CD14-positive monocyte (primary cell): ENCODE measurements around the gene SMAD3. TPM values are rescaled to one million over a fixed set of nuclear protein-coding genes. Genes with fewer than 3 reads are reported as not detected.

Experiments
- DNase-seq, 3 donors: peaks; one replicate each; pipeline ENCODE4 v3.0.0-alpha.2; 2011 to 2022
- H2AFZ ChIP-seq: 2 replicates; pipeline ENCODE4 v1.6.0; 2012; ENCODE audit warnings: mild to moderate bottlenecking, low read depth, low read length, inconsistent platforms; ENCODE audit not compliant: insufficient read depth, poor library complexity, severe bottlenecking
- H3K27ac ChIP-seq, 2 donors: 1 replicate in 1 of 2; 2 replicates in 1 of 2; pipeline ENCODE4 v1.5.1; 2012 to 2013; ENCODE audit warnings: low read length in 2 of 2, control low read depth in 1 of 2, inconsistent platforms in 1 of 2, low read depth in 1 of 2, mild to moderate bottlenecking in 1 of 2
- H3K27me3 ChIP-seq, 2 donors: one replicate each; pipeline versions ENCODE4 v1.6.0 to v1.6.1; 2011 to 2013; ENCODE audit warnings: low read length in 2 of 2; ENCODE audit not compliant: control insufficient read depth in 2 of 2, insufficient read depth in 2 of 2
- H3K36me3 ChIP-seq, 2 donors: replicated peaks in 1 of 2; 1 replicate in 1 of 2; 2 replicates in 1 of 2; pipeline versions ENCODE4 v1.5.1 to v1.6.1; 2012 to 2013; ENCODE audit warnings: low read length in 2 of 2, control low read depth in 1 of 2, inconsistent platforms in 1 of 2, mild to moderate bottlenecking in 1 of 2; ENCODE audit not compliant: insufficient read depth in 2 of 2, control insufficient read depth in 1 of 2
- H3K4me1 ChIP-seq, 2 donors: 1 replicate in 1 of 2; 2 replicates in 1 of 2; pipeline versions ENCODE4 v1.5.1 to v1.6.1; 2012 to 2013; ENCODE audit warnings: low read length in 2 of 2, control low read depth in 1 of 2, inconsistent platforms in 1 of 2, mild to moderate bottlenecking in 1 of 2, moderate library complexity in 1 of 2; ENCODE audit not compliant: insufficient read depth in 2 of 2, control insufficient read depth in 1 of 2
- H3K4me2 ChIP-seq: replicated peaks from 2 replicates; pipeline ENCODE3; 2012; ENCODE audit warnings: low read length, moderate library complexity, mild to moderate bottlenecking; ENCODE audit not compliant: poor library complexity, severe bottlenecking; ENCODE audit errors: extremely low read depth
- H3K4me3 ChIP-seq, 3 experiments: fragments of 200-600 bp in 1 of 3; sonication (generic) in 1 of 3; replicated peaks in 1 of 3; 1 replicate in 2 of 3; 2 replicates in 1 of 3; pipeline ENCODE4 v1.5.1; 2011 to 2013; ENCODE audit warnings: low read length in 3 of 3, mild to moderate bottlenecking in 3 of 3, control low read depth in 2 of 3, low read depth in 2 of 3, inconsistent platforms in 1 of 3, moderate library complexity in 1 of 3
- H3K79me2 ChIP-seq: 2 replicates; pipeline ENCODE4 v1.6.0; 2012; ENCODE audit warnings: mild to moderate bottlenecking, control low read depth, inconsistent platforms, low read length, moderate library complexity; ENCODE audit not compliant: insufficient read depth
- H3K9ac ChIP-seq: 2 replicates; pipeline ENCODE4 v1.6.0; 2017; ENCODE audit warnings: low read length, mild to moderate bottlenecking; ENCODE audit not compliant: insufficient read depth, poor library complexity, severe bottlenecking
- H3K9me3 ChIP-seq, 2 donors: replicated peaks in 1 of 2; 1 replicate in 1 of 2; 2 replicates in 1 of 2; pipeline versions ENCODE4 v1.5.1 to v1.6.1; 2012 to 2013; ENCODE audit warnings: low read length in 2 of 2, control low read depth in 1 of 2; ENCODE audit not compliant: control insufficient read depth in 1 of 2, insufficient read depth in 1 of 2
- H4K20me1 ChIP-seq: 2 replicates; pipeline ENCODE4 v1.6.0; 2012; ENCODE audit warnings: mild to moderate bottlenecking, low read length, control low read depth, moderate library complexity; ENCODE audit not compliant: insufficient read depth
- H3K27ac Mint-ChIP-seq, 7 donors: one replicate each; pipeline ENCODE4 v1.8.0; 2020; ENCODE audit warnings: mild to moderate bottlenecking in 7 of 7, mixed read lengths in 7 of 7, moderate library complexity in 6 of 7, inconsistent platforms in 2 of 7
- H3K27me3 Mint-ChIP-seq, 3 donors: one replicate each; pipeline ENCODE4 v1.8.0; 2021 to 2022; ENCODE audit warnings: low read depth in 3 of 3, mild to moderate bottlenecking in 3 of 3, mixed read lengths in 3 of 3, moderate library complexity in 3 of 3, inconsistent platforms in 1 of 3
- H3K36me3 Mint-ChIP-seq, 2 donors: one replicate each; pipeline ENCODE4 v1.8.0; 2020; ENCODE audit warnings: mixed read lengths in 2 of 2, inconsistent platforms in 1 of 2, mild to moderate bottlenecking in 1 of 2
- H3K4me1 Mint-ChIP-seq: one replicate; pipeline ENCODE4 v1.8.0; 2020; ENCODE audit warnings: mild to moderate bottlenecking, mixed read lengths
- H3K4me3 Mint-ChIP-seq, 2 donors: one replicate each; pipeline ENCODE4 v1.8.0; 2020; ENCODE audit warnings: mild to moderate bottlenecking in 2 of 2, mixed read lengths in 2 of 2, moderate library complexity in 1 of 2
- H3K9me3 Mint-ChIP-seq, 7 donors: one replicate each; pipeline ENCODE4 v1.8.0; 2020 to 2022; ENCODE audit warnings: mixed read lengths in 7 of 7, mild to moderate bottlenecking in 6 of 7, moderate library complexity in 6 of 7, inconsistent platforms in 2 of 7
- CTCF ChIP-seq: fragments of 200-600 bp; IDR thresholded peaks from one replicate; pipeline ENCODE4 v1.8.0; 2022; ENCODE audit warnings: antibody characterized with exemption, mild to moderate bottlenecking
- WGBS: methylation state at CpG from one replicate; pipeline ENCODE4 v1.1.5; 2013; ENCODE audit warnings: missing lambda C conversion rate; ENCODE audit not compliant: insufficient coverage; 5-methylcytosine and 5-hydroxymethylcytosine counted together
- intact Hi-C, 2 donors: fragments of 100-400 bp; cut with micrococcal nuclease; formaldehyde crosslinking; loops; one replicate each; pipeline versions ENCODE4 v1.15.0 to v1.15.1; 2023
- polyA plus RNA-seq, 3 donors: library from polyadenylated mRNA; depleted of rRNA in 1 of 3; unstranded in 2 of 3; stranded (reverse) in 1 of 3; fragments of 300-500 nt in 2 of 3; fragments of >200 nt in 1 of 3; fragmentation: Illumina TruSeq in 2 of 3; gene quantifications; 1 replicate in 2 of 3; 2 replicates in 1 of 3; pipeline ENCODE4 v1.2.3, GENCODE V29; 2012 to 2021

The SMAD3 gene
- polyA plus RNA-seq, 3 donors = 4.4 to 41.7 (median 5.4) TPM

DNA sequence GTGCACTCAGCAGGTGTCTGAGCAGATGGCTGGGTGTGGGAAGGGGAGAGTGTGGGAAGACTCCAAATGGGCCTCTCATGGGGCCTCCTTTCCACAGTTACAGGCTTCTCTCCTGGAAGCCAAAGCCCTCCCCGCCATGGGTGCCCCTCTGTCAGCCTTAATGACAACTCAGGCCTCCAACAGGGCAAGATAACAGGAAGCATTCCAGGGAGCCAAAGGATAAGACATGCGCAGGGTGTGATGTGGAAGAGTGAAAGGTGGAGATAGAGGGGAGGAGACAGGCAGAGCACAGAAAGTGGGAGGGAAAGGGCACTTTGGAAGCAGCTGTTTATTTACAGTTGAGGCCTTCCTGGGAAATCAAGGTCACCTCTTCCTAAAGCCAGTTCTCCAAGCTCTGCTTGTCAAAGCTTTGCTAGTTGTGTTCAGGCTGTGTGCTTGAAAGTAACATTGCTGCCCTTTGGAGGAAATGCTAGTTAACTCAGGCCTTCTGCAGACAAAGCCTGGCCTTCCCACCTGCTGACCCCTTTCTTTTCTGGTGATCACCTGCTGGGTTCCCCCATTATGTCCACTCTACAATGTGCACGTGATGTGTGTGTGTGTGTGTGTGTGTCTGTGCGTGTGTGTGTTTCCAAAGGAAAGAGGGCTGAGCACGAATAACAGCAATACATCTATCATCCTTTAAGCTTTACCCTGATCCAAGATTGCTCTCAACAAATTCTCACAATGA, 35.2 kb upstream of the SMAD3 start:
- H3K4me3 Mint-ChIP-seq = no peak overlapping the region
- Histone ChIP-seq H3K36me3 (no peaks in the 10 kb centered on the region), H3K27me3 (peaks cover 0 to 20% of the 10 kb centered on the region in 2 donors), H3K4me2 (no peak overlapping the region), H3K9ac (no peak overlapping the region), H3K4me1 (peaks cover 45 to 49% of the 10 kb centered on the region in 2 donors), H4K20me1 (no peaks in the 10 kb centered on the region), H3K79me2 (no peaks in the 10 kb centered on the region), H2AFZ (no peak overlapping the region), H3K27ac (no peak overlapping the region), H3K4me3 (no peak overlapping the region), H3K9me3 (no peaks in the 10 kb centered on the region)
- no peak for DNase-seq
- peaks cover 0 to 3% (median 0%) of the 10 kb centered on the region in 7 donors for H3K9me3 Mint-ChIP-seq
- H3K36me3 Mint-ChIP-seq = peaks cover 0 to 3% of the 10 kb centered on the region in 2 donors
- peaks cover 10 to 16% (median 11%) of the 10 kb centered on the region in 3 donors for H3K27me3 Mint-ChIP-seq
- peaks cover 40% of the 10 kb centered on the region for H3K4me1 Mint-ChIP-seq
- H3K27ac Mint-ChIP-seq = peak overlapping the region in 4 of 7 donors; percentile 26 to 78 (median 70)
- 100% methylated on average over 1 of the region's 5 CpGs for WGBS
- intact Hi-C loops = no loop called here
- no peak for TF ChIP-seq CTCF

DNA sequence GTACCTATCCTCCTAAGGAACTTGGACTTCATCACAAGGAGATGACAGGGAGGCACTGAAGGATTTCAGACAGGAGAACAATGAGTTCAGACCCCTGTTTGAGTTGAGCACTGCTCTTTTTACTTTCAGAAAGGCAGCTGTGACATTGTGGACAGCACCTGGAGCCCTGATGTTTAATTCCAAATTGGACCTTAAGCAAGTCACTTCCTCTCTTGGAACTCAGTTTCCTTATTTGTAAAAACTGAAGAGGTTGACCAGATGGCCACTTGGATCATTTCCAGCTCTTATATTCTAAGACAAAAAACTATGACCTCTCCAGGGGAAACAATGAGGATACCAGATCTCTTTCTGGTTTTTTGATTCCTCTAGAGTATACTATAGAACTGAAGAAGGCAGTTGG, 34.1 kb upstream of the SMAD3 start:
- Histone ChIP-seq H4K20me1 (no peaks in the 10 kb centered on the region), H3K9ac (no peak overlapping the region), H2AFZ (no peak overlapping the region), H3K4me3 (no peak overlapping the region), H3K27ac (no peak overlapping the region), H3K9me3 (no peaks in the 10 kb centered on the region), H3K4me2 (no peak overlapping the region), H3K27me3 (peaks cover 0 to 20% of the 10 kb centered on the region in 2 donors), H3K4me1 (peaks cover 34 to 42% of the 10 kb centered on the region in 2 donors), H3K36me3 (no peaks in the 10 kb centered on the region), H3K79me2 (no peaks in the 10 kb centered on the region)
- no peak overlapping the region for H3K27ac Mint-ChIP-seq
- no peak overlapping the region for H3K4me3 Mint-ChIP-seq
- TF ChIP-seq CTCF = no peak
- H3K4me1 Mint-ChIP-seq = peaks cover 31% of the 10 kb centered on the region
- H3K27me3 Mint-ChIP-seq = peaks cover 8 to 16% (median 11%) of the 10 kb centered on the region in 3 donors
- H3K36me3 Mint-ChIP-seq = peaks cover 0 to 3% of the 10 kb centered on the region in 2 donors
- no peak for DNase-seq
- peaks cover 0 to 3% (median 0%) of the 10 kb centered on the region in 7 donors for H3K9me3 Mint-ChIP-seq
- intact Hi-C loops = no loop called here
